GM19351 (cell line): ENCODE measurements around the gene RALGPS1.

ENCODE experiments used
- ATAC-seq: cut with Tn5 transposase; IDR thresholded peaks from one replicate; pipeline ENCODE4 v1.9.1; 2021; ENCODE audit warnings: mild to moderate bottlenecking, moderate library complexity; ENCODE audit not compliant: unreplicated experiment

The RALGPS1 gene

GRCh38 chr9:127050152-127050551 is 135.6 kb downstream of the RALGPS1 start:
- no peak for ATAC-seq

DNA sequence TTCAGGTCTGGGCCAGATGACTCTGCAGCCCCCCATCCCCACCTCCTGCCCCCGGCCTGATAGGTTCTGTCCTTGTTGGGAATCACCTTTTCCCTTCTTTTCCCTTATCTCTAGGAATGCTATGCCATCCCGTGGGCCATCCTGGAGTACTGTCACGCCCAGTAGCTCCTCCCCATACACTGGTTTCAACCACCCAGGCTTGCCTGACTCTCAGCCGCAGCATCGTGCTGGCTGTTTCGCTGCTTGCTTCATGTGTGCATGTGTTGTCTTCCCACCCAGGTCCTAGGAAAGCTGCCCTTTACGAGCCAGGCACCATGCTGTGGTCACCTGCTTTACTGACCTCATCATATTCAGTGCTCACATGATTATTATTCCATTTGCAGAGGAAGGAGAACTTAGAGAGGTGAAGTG is 136.0 kb downstream of the RALGPS1 start:
- ATAC-seq = no peak

GRCh38 chr9:127051881-127052595 is 137.5 kb downstream of the RALGPS1 start:
- ATAC-seq = no peak

- ATAC-seq = no peak
Observed at GRCh38 chr9:127053057-127053821, 138.7 kb downstream of the RALGPS1 start.

- no peak for ATAC-seq
Observed at GRCh38 chr9:127053960-127054359, 139.4 kb downstream of the RALGPS1 start.

GRCh38 chr9:127055745-127056402 is 141.3 kb downstream of the RALGPS1 start:
- no peak for ATAC-seq

DNA sequence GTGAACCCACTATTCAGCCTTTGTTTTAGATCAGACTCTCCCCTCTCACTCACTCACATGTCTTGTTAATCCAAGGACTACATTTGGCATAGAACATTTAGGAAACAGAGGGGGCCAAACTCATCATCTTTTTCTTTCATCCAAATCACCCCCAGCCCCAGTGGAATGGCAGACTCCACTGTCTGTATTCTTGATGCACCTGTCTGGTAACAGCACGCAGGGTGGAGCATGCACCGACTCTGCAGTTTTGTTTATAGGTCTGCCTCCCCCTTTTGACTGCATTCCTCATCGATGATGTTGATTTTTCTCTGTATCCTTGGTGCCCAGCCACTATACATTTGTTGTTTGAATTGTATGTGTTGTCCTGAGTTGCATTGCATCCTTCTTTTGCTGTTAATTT is 141.9 kb downstream of the RALGPS1 start:
- ATAC-seq = no peak

DNA sequence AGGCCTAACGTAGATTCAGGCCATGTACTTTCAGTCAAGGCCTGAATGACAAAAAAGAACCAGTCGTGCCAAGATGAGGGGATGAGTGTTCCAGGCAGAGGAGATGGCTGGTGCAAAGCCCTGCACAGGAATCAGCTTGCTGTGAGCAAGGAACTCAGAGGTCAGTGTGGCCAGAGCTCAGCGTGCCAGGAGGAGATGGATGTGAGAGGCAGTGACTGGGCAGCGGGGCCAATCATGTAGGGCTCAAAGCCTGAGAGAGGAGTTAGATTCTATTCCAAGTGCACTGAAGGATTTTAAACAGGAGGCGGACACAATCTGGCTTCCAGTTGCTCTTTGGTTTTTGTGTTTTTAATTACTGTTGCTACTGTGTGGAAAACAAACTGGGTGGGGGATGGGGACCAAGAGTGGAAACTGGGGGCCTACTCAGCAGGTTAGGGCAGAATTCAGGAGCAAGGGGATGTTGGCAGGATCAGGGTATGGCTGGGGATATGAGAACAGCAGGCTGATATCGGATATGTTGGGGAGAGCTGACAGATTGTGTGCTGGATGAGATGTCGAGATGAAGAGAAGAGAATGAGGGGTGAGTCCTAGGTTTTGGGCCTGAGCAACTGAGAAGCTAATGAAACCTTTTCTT is 143.5 kb downstream of the RALGPS1 start:
- ATAC-seq = no peak

- no peak for ATAC-seq
Observed at GRCh38 chr9:127058645-127059021, 144.1 kb downstream of the RALGPS1 start.

DNA sequence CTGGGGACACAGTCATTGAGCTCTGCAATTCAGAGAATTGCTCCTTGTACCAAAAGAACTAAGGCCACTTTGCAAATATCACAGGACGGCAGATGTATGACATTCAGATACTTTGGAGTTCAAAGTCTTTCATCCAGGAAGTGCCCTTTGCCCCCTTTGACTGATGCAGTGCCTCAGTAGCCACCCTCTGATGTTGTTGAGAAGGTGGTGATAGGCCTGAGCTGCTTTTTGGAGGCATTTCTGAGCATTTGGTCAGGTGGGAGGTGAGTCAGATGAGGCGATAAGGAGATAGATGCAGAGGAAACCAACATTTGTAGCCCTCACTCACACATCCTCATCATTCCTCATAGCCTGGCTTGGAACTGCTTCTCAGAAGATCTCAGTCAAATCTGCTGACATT is 144.4 kb downstream of the RALGPS1 start:
- no peak for ATAC-seq

- no peak for ATAC-seq
Observed at GRCh38 chr9:127059765-127060361, 145.3 kb downstream of the RALGPS1 start.

DNA sequence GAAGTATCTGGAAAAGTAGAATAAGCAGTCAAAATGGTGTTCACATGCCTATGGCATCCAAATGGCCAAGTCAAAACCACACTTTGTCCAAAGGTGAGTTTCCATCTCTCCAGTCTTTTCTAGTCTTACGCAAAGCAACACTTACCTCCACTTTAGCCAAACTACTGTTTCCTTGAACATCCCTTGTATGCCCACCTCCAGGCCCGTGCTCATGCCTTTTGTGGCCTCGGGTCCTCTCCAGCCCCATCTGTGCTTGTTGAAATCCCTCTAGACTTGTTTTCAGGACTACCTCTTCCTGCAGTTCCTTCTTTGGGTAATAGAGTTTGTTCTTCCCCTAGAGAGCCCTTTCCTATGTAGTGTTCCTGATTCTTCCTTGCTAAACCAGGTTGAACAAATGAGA is 146.8 kb downstream of the RALGPS1 start:
- no peak for ATAC-seq

DNA sequence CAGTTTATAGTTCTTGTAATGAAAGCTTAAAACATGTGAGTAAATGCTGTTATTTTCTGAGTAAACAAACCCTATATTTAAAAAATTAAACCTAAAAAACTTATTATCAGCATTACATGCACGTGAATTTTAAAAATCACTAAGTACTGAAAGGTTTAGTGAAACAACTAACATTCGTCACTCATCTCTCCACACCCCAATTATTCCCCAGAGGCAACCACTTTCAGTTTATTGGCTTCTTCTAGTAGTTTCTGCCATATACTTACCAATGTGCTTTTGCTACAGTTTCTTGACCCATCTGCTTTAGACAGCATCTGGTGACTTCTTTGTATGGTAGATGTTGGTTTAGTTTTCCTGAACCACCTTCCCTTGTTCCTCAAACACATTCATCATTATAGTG is 149.8 kb downstream of the RALGPS1 start:
- no peak for ATAC-seq

- ATAC-seq = no peak
Observed at GRCh38 chr9:127065592-127065991, 151.0 kb downstream of the RALGPS1 start.

DNA sequence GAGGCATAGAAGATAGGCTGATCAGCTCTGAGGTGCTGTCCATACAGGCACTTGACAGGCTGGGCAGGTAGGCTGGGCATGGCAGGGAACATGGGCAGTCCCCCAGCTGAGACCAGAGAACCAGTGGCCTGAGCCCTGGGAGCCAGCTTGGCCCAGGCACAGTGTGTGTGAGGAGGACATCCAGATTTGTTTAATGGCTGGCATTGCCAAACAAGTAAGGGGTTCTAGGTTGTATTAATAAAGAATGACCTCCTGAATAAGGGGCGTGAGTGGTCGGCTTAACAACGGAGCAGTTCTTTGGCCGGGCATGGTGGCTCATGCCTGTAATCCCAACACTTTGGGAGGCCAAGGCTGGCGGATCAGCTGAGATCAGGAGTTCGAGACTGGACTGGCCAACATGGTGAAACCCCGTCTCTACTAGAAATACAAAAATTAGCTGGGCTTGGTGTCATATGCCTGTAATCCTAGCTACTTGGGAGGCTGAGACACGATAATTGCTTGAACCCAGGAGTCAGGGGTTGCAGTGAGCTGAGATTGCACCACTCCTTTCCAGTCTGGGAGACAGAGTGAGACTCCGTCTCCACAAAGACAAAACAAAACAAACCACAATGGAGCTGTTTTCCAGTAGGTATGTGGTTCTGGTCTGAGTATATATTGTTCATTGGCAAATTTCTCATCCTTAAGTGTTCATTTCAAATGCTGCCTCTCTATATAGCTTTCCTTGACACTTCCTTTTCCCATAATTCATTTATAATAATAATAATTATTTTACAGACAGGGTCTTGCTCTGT is 151.7 kb downstream of the RALGPS1 start:
- no peak for ATAC-seq

DNA sequence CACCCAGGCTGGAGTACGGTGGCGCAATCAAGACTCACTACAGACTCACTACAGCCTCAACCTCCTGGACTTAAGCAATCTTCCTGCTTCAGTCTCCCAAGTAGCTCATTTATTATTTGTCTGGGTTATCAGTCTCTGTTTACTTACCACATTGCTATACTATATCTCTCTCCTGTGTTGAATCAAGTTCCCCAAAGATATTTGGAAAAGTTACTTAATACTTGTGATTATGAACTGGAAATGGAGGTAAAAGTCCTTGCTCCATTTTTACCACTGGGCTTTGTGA is 152.2 kb downstream of the RALGPS1 start:
- no peak for ATAC-seq

DNA sequence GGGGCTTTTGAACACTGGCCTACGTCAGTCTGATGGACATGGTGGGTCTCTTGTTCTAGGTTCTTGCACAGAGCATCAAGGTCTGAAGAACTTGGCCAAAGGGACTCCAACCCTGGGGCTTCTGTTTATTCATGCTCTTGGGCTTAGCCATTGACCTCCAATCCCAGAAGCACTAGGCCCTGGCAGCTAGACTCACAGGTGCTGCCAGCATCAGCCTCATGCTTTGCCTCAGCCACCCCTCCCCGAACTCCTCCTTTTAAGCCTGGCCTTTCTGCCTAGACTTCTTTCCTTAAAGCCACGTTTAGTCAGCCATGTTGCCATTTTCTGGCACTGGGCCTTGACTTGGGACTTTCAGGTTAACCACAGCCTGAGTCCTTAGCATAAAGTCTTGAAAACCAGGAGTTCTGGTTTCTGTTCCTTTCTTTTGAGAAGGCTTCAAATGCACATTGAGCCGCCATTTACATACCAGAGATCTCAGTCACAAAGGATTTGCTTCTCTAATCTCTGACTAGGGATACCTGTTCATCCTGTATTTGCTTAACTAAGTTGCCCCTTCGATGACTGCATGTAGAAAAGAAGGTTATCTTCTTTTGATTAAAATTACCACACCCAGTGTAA is 153.1 kb downstream of the RALGPS1 start:
- no peak for ATAC-seq

DNA sequence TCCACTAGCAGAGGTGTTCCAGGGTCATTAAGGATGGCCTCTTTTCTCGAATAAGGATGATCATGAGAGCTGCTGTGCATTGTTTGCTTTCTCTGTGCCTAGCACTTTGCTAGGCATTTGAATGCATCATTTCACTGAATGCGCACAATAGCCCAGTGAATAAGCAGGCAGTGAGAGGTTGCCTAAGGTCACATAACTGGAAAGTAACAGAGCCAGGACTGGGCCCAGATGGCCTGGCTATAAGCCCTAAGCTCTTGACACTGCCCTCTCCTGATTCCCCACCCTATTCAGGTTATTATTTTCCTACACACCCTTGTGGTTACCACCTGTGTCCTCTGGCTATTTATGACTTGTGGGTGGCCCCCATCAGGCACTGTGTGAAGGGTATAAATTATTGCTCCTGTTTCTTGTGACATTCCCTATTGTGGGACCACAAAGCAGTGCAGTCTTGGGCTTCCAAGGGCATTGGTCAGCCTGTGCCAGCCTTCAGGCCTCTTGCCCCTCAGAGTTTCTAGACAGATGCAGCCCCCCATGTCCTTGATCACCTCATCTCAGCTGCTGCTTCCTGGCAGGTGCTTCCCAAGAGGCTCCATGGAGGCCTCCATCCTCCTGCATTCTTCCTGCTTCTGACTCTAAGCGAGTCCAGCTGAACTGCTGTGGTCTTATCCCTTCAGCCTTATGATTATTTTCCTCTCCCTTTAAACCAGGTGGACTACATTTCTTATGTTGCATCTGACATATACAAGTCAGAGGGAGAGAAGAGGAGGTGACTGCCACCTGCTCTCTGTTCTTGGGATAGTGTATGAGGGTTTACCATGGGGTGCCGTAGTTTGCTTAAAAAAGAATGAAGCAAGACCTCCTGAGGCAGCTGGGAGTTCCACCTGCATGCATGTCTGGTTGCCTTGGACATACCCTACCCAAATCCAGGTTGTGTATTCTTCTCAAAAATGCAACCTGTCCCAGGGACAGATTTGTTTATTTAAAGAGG is 160.3 kb downstream of the RALGPS1 start:
- ATAC-seq = no peak
